GM10266 (cell line): ENCODE measurements around the gene MRPL36.

Experiments
- DNase-seq: peaks from one replicate; pipeline ENCODE4 v3.0.0; 2012; ENCODE audit errors: extremely low spot score
- TF ChIP-seq, protein P1 (sequence below): IDR thresholded peaks from 2 replicates; pipeline ENCODE4 v1.5.1; 2012; ENCODE audit warnings: mild to moderate bottlenecking, low read depth; ENCODE audit not compliant: control insufficient read depth, insufficient read depth; ENCODE audit errors: missing control alignments

Gene MRPL36

GRCh38 chr5:1835431-1835830 is 35.8 kb upstream of the MRPL36 start:
- no peak for DNase-seq
- TF ChIP-seq, protein P1, sequence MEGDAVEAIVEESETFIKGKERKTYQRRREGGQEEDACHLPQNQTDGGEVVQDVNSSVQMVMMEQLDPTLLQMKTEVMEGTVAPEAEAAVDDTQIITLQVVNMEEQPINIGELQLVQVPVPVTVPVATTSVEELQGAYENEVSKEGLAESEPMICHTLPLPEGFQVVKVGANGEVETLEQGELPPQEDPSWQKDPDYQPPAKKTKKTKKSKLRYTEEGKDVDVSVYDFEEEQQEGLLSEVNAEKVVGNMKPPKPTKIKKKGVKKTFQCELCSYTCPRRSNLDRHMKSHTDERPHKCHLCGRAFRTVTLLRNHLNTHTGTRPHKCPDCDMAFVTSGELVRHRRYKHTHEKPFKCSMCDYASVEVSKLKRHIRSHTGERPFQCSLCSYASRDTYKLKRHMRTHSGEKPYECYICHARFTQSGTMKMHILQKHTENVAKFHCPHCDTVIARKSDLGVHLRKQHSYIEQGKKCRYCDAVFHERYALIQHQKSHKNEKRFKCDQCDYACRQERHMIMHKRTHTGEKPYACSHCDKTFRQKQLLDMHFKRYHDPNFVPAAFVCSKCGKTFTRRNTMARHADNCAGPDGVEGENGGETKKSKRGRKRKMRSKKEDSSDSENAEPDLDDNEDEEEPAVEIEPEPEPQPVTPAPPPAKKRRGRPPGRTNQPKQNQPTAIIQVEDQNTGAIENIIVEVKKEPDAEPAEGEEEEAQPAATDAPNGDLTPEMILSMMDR: no peak

GRCh38 chr5:1834721-1835429 is 35.2 kb upstream of the MRPL36 start:
- no peak for DNase-seq
- TF ChIP-seq, protein P1: no peak

DNA sequence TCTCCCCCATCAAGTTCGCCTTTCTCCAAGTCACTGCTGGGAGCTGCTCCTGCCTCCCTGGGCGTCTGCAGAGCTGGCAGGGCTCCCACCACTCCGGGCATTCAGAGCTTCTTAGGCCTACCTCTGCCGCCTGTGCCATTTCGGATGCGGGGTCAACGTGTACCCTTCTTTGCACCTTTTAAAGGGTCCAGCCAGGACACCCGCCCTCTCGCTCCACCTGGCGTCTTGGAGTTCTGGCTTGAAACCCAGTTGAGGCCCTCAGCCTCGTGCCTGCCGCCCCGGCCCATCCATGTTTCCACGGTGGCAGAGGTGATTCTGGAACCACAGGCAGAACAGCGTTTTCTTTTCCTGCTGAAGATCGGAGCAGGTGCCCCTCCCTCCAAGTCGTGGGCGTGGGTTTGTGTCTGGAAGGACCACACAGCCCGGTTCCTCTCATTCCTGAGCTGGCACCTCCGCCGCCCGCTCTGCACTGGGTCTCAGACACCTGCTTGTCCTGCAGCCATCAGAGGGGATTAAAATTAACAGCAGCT is 34.5 kb upstream of the MRPL36 start:
- no peak for DNase-seq
- TF ChIP-seq, protein P1: no peak

- no peak for DNase-seq
- TF ChIP-seq, protein P1: no peak
Observed at GRCh38 chr5:1833264-1834021, 33.8 kb upstream of the MRPL36 start.

- DNase-seq: no peak
- TF ChIP-seq, protein P1: no peak
Observed at GRCh38 chr5:1832511-1833250, 33.0 kb upstream of the MRPL36 start.

DNA sequence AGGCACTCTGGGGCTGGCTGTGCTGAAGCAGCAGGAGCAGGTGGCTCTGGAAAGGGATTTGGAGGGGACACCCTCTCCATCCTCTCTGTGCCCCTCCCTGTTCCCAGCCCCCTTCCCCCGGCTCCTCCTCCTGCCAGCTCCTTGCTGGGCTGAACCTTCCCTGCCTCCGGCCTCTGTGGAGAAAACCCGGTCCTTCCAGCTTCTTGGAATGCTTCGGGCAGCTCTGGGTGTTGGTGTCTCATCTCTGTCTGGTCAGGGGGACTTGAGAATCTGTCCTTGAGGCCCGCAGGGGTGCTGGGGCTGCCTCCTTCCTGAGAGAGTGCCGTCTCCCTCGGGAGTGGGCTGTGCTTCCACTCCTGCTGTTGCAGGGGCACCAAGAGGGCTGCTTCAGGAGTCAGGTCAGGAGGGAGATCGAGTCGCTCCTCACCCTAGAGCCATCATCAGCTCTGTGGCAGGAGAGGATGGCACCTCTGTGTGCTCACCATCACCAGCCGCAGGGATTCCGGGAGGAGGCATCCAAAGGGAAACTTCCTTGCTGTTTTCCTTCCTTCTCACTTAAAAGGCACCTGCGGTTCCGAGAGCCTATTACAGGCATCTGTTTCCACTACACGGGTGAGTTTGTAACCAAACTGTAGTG is 32.2 kb upstream of the MRPL36 start:
- TF ChIP-seq, protein P1: no peak
- DNase-seq: no peak
